Gastroesophageal sphincter (tissue), 3 donors: Measurements from ENCODE around the gene CD19.

ENCODE experiments used
- CTCF ChIP-seq, 4 experiments: fragments of 200-600 bp in 2 of 4; fragments of 450-650 bp in 2 of 4; sonication (generic) in 1 of 4; IDR thresholded peaks; one replicate each; pipeline ENCODE4 v1.5.1; 2017 to 2019; ENCODE audit warnings: antibody characterized with exemption in 4 of 4, mild to moderate bottlenecking in 2 of 4, moderate library complexity in 2 of 4
- EP300 ChIP-seq: sonication (generic); formaldehyde crosslinking; IDR thresholded peaks from one replicate; pipeline ENCODE4 v1.6.1; 2017; ENCODE audit warnings: antibody characterized with exemption, mild to moderate bottlenecking

GRCh38 chr16:28958216-28958615, 26.4 kb downstream of the CD19 start:
- TF ChIP-seq EP300 (no peak), CTCF (IDR thresholded peaks at IDR 0.05) (no peak)
